ENCODE results near the gene ARPC2. TPM values are rescaled to one million over a fixed set of nuclear protein-coding genes. Genes with fewer than 3 reads are reported as not detected.
A peak's percentile ranks its signal among the peaks of the same experiment; 100 is the strongest.

Gene ARPC2
- total RNA-seq, 3 donors from 2014 or later (not counting 1 experiment from before 2014, with no cell fraction given), result 824 to 880 (median 830) TPM

GRCh38 chr2:218262237-218262600 is 45.2 kb downstream of the ARPC2 start:
- no peak overlapping the region for H3K27ac ChIP-seq (ENCODE audit: low read length)
- ATAC-seq, result no peak
- Mint-ChIP-seq H3K27ac (no peak overlapping the region), H3K27me3 (ENCODE audit: low read depth in 2 of 2) (no peaks in the 10 kb centered on the region), H3K4me3 (no peak overlapping the region), H3K9me3 (no peaks in the 10 kb centered on the region), H3K36me3 (no peaks in the 10 kb centered on the region), H3K4me1 (peaks cover 25 to 45% of the 10 kb centered on the region in 2 donors)
- no peak for TF ChIP-seq CTCF (IDR thresholded peaks at IDR 0.05)
- H3K27me3 ChIP-seq (ENCODE audit: control insufficient read depth, insufficient read depth, low read length), result no peaks in the 10 kb centered on the region
- peaks cover 41% of the 10 kb centered on the region for H3K36me3 ChIP-seq (ENCODE audit: control insufficient read depth, insufficient read depth, low read length)
- intact Hi-C loops (cut with micrococcal nuclease), result no loop called here
- no peaks in the 10 kb centered on the region for H3K9me3 ChIP-seq (ENCODE audit: control insufficient read depth, insufficient read depth, low read length)
- H3K4me3 ChIP-seq (ENCODE audit: low read length), result no peak overlapping the region
- DNase-seq, result no peak
- 95% methylated on average over 6 of the region's 6 CpGs for WGBS (ENCODE audit: insufficient coverage)
- peaks cover 63% of the 10 kb centered on the region for H3K4me1 ChIP-seq (ENCODE audit: control insufficient read depth, insufficient read depth, low read length)

- Mint-ChIP-seq H3K9me3 (no peaks in the 10 kb centered on the region), H3K36me3 (no peaks in the 10 kb centered on the region), H3K27me3 (ENCODE audit: low read depth in 2 of 2) (no peaks in the 10 kb centered on the region), H3K4me3 (no peak overlapping the region), H3K27ac (peak overlapping the region in 1 of 2 donors; percentile 60), H3K4me1 (peaks cover 19 to 43% of the 10 kb centered on the region in 2 donors)
- no peaks in the 10 kb centered on the region for H3K27me3 ChIP-seq (ENCODE audit: control insufficient read depth, insufficient read depth, low read length)
- H3K27ac ChIP-seq (ENCODE audit: low read length), result no peak overlapping the region
- DNase-seq (no peak), ATAC-seq (no peak)
- no peak for TF ChIP-seq CTCF (IDR thresholded peaks at IDR 0.05)
- H3K9me3 ChIP-seq (ENCODE audit: control insufficient read depth, insufficient read depth, low read length), result no peaks in the 10 kb centered on the region
- 96% methylated on average over 39 of the region's 39 CpGs for WGBS (ENCODE audit: insufficient coverage)
- intact Hi-C loops (cut with micrococcal nuclease), result no loop called here
- H3K4me1 ChIP-seq (ENCODE audit: control insufficient read depth, insufficient read depth, low read length), result peaks cover 56% of the 10 kb centered on the region
- peaks cover 46% of the 10 kb centered on the region for H3K36me3 ChIP-seq (ENCODE audit: control insufficient read depth, insufficient read depth, low read length)
- H3K4me3 ChIP-seq (ENCODE audit: low read length), result no peak overlapping the region
Measured at GRCh38 chr2:218262631-218263586, 45.9 kb downstream of the ARPC2 start.

- peaks cover 46% of the 10 kb centered on the region for H3K36me3 ChIP-seq (ENCODE audit: control insufficient read depth, insufficient read depth, low read length)
- H3K4me3 Mint-ChIP-seq, result peak overlapping the region; percentile 7
Measured at GRCh38 chr2:218263817-218264641, 47.0 kb downstream of the ARPC2 start.

More at GRCh38 chr2:218263817-218264641, 47.0 kb downstream of the ARPC2 start:
- H3K27me3 ChIP-seq (ENCODE audit: control insufficient read depth, insufficient read depth, low read length), result no peaks in the 10 kb centered on the region
- Mint-ChIP-seq H3K27ac (peak overlapping the region; percentile 46 to 60), H3K9me3 (no peaks in the 10 kb centered on the region), H3K27me3 (ENCODE audit: low read depth in 2 of 2) (no peaks in the 10 kb centered on the region), H3K36me3 (no peaks in the 10 kb centered on the region), H3K4me1 (peaks cover 15 to 36% of the 10 kb centered on the region in 2 donors)
- peak overlapping the region; percentile 11 for H3K27ac ChIP-seq (ENCODE audit: low read length)
- H3K9me3 ChIP-seq (ENCODE audit: control insufficient read depth, insufficient read depth, low read length), result no peaks in the 10 kb centered on the region
- 77% methylated on average over 14 of the region's 17 CpGs for WGBS (ENCODE audit: insufficient coverage)
- DNase-seq, result peak in 1 of 2 donors; percentile 26
- peaks cover 48% of the 10 kb centered on the region for H3K4me1 ChIP-seq (ENCODE audit: control insufficient read depth, insufficient read depth, low read length)
- ATAC-seq, result peak; percentile 74 to 88 (median 75)
- intact Hi-C loops (cut with micrococcal nuclease), result no loop called here
- H3K4me3 ChIP-seq (ENCODE audit: low read length), result no peak overlapping the region
- no peak for TF ChIP-seq CTCF (IDR thresholded peaks at IDR 0.05)
